ENCODE results near the gene EGFR. TPM values are rescaled to one million over a fixed set of nuclear protein-coding genes. Genes with fewer than 3 reads are reported as not detected.

Gene EGFR
- total and polyA plus RNA-seq, 2 donors (not counting 3 experiments of a cell fraction or from before 2014, with no cell fraction given) = 1.5 to 4.1 TPM

DNA sequence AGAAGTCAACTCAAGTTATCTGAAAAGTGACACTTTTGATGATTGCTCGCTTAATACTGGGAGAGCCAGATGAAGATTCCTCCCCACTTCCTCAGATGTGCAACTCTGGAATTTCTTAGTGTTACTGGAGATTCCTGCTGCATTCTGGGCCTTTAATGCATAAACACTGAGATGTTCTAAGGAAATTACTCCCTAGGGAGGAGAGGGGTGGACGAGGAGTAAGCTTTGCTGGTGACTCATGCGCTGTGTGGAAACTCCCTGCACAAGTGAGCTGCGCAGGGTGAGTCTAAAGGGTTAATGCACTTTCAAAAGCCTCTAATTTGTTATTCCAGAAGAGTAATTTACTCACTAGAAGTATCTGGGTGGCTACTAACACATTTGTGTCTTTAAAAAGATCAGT, 46.3 kb downstream of the EGFR start:
- peaks cover 19% of the 10 kb centered on the region for H3K4me1 ChIP-seq (ENCODE audit: control insufficient read depth, extremely low read depth, insufficient read depth, low read length)

DNA sequence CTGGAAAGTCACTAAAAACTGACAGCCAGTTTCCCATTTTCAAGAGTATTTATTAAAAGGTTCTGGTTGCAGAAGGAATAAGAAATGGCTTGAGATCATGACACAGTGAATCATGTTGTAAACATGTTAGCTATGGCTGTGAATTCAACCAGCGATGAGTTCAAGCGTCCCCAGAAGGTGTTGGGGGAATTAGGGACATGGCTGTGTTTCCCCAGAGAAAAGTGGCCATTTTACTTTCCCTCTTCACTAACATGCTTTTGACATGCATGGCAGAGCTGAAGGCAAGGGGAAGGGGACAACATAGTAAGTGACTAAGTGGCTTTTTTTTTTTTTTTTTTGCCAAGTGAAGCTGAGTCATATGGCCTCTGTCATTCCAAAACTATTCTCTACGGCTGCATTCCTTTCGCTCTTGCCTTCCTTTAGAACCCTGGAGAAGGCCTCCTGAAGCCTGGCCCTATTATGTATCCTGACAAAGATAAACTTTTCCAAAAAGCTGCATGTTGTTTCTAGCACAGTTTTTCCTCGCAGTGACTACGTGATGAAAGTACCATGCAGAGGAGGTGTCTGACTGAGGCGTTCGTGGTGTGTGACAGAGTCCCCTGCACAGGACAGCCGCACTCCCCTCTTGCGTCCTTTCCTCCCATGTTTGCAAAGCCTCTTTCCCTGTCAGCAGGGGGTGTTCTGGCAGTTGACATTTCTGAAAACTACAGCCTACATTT, 46.9 kb downstream of the EGFR start:
- Histone ChIP-seq H3K9ac (replicated peaks; ENCODE audit: extremely low read depth, insufficient read depth, low read length) (peak overlapping the region; percentile 79), H3K4me1 (ENCODE audit: control insufficient read depth, extremely low read depth, insufficient read depth, low read length) (peaks cover 19% of the 10 kb centered on the region)

More for the DNA sequence above, 46.3 kb downstream of the EGFR start:
- DNase-seq (ENCODE audit: low read depth, low spot score) = peak; percentile 83
- H3K9me1 ChIP-seq (replicated peaks; ENCODE audit: control insufficient read depth, extremely low read depth, insufficient read depth, low read length) = no peaks in the 10 kb centered on the region
- no peak overlapping the region for H2AFZ ChIP-seq (ENCODE audit: low read depth, low read length)
- intact Hi-C loops (cut with micrococcal nuclease) = loop anchor here (1.0 to 2.0 kb wide), 7 partner anchors 44 to 190 kb away; no protein-coding TSS in a partner anchor
- POLR2A ChIA-PET = interaction anchor here (1.0 to 1.3 kb wide), 3 partner anchors 15 to 190 kb away, joined by 3 to 7 read pairs (median 3); no protein-coding TSS in a partner anchor
- no peaks in the 10 kb centered on the region for H3K27me3 ChIP-seq (ENCODE audit: control insufficient read depth in 2 of 2, insufficient read depth in 2 of 2, low read length in 2 of 2)
- no peaks in the 10 kb centered on the region for H3K9me3 ChIP-seq (replicated peaks; ENCODE audit: control insufficient read depth, insufficient read depth, low read length)
- peak overlapping the region; percentile 79 for H3K9ac ChIP-seq (replicated peaks; ENCODE audit: extremely low read depth, insufficient read depth, low read length)
- FAIRE-seq = peak; percentile 80
- BruUV-seq (replicated peaks) = no TSS peak
- peak overlapping the region; percentile 95 for H3K27ac ChIP-seq (ENCODE audit: insufficient read depth, low read depth, low read length)
- no peaks in the 10 kb centered on the region for H3K36me3 ChIP-seq (ENCODE audit: control insufficient read depth in 2 of 2, extremely low read depth in 1 of 2, insufficient read depth in 2 of 2, low read length in 2 of 2)
- H3K79me2 ChIP-seq (ENCODE audit: control insufficient read depth, insufficient read depth, low read length) = no peaks in the 10 kb centered on the region
- no peaks in the 10 kb centered on the region for H4K20me1 ChIP-seq (replicated peaks; ENCODE audit: control insufficient read depth, extremely low read depth, insufficient read depth, low read length)
- no peak overlapping the region for H3K4me3 ChIP-seq (replicated peaks in 1 of 3; ENCODE audit: insufficient read depth in 1 of 3, low read depth in 1 of 3, low read length in 3 of 3)
- TF ChIP-seq POLR2AphosphoS5 (IDR thresholded peaks at IDR 0.05; ENCODE audit: insufficient read depth, low read depth, low read length) = peak; percentile 19
- TF ChIP-seq GATA2 (IDR thresholded peaks at IDR 0.05; ENCODE audit: insufficient read depth, insufficient read length, low read depth, low read length) = no peak
- TF ChIP-seq POLR2A (IDR thresholded peaks at IDR 0.05; ENCODE audit: low read depth, low read length) = no peak
- peak; percentile 94 for TF ChIP-seq FOS (IDR thresholded peaks at IDR 0.05; ENCODE audit: borderline replicate concordance, insufficient read depth, low read length)
- TF ChIP-seq, protein P1, sequence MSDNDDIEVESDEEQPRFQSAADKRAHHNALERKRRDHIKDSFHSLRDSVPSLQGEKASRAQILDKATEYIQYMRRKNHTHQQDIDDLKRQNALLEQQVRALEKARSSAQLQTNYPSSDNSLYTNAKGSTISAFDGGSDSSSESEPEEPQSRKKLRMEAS (IDR thresholded peaks at IDR 0.05; ENCODE audit: insufficient read depth, insufficient read length) = no peak
- TF ChIP-seq JUN (IDR thresholded peaks at IDR 0.05; ENCODE audit: borderline replicate concordance, insufficient read depth, insufficient read length, low read depth) = peak; percentile 75
- CTCF ChIA-PET = interaction anchor here (0.7 to 2.9 kb wide), 12 partner anchors 9 to 350 kb away, joined by 3 to 28 read pairs (median 4); partner anchors contain the start of gene EGFR
- dilution Hi-C loops (cut with MboI; ENCODE audit: extremely low pct_ligation_motif_present, low sequenced_read_pairs) = no loop called here
- H3K4me2 ChIP-seq (ENCODE audit: insufficient read depth, low read length) = peak overlapping the region; percentile 81

More for the DNA sequence above, 46.9 kb downstream of the EGFR start:
- H3K9me3 ChIP-seq (replicated peaks; ENCODE audit: control insufficient read depth, insufficient read depth, low read length) = no peaks in the 10 kb centered on the region
- no peaks in the 10 kb centered on the region for H3K79me2 ChIP-seq (ENCODE audit: control insufficient read depth, insufficient read depth, low read length)
- BruUV-seq (replicated peaks) = no TSS peak
- intact Hi-C loops (cut with micrococcal nuclease) = loop anchor here (1.0 to 2.0 kb wide), 7 partner anchors 45 to 190 kb away; no protein-coding TSS in a partner anchor
- POLR2A ChIA-PET = interaction anchor here (1.0 to 1.3 kb wide), 5 partner anchors 16 to 189 kb away, joined by 3 to 7 read pairs (median 4); no protein-coding TSS in a partner anchor
- DNase-seq (ENCODE audit: low read depth, low spot score) = peak; percentile 79
- no peaks in the 10 kb centered on the region for H3K27me3 ChIP-seq (ENCODE audit: control insufficient read depth in 2 of 2, insufficient read depth in 2 of 2, low read length in 2 of 2)
- H2AFZ ChIP-seq (ENCODE audit: low read depth, low read length) = peak overlapping the region; percentile 60
- no peaks in the 10 kb centered on the region for H4K20me1 ChIP-seq (replicated peaks; ENCODE audit: control insufficient read depth, extremely low read depth, insufficient read depth, low read length)
- dilution Hi-C loops (cut with MboI; ENCODE audit: extremely low pct_ligation_motif_present, low sequenced_read_pairs) = no loop called here
- peak overlapping the region; percentile 81 for H3K4me2 ChIP-seq (ENCODE audit: insufficient read depth, low read length)
- no peaks in the 10 kb centered on the region for H3K9me1 ChIP-seq (replicated peaks; ENCODE audit: control insufficient read depth, extremely low read depth, insufficient read depth, low read length)
- H3K36me3 ChIP-seq (ENCODE audit: control insufficient read depth in 2 of 2, extremely low read depth in 1 of 2, insufficient read depth in 2 of 2, low read length in 2 of 2) = no peaks in the 10 kb centered on the region
- FAIRE-seq = peak; percentile 92
- CTCF ChIA-PET = interaction anchor here (0.7 to 2.9 kb wide), 16 partner anchors 9 to 350 kb away, joined by 3 to 28 read pairs (median 4); partner anchors contain the start of gene EGFR
- peak overlapping the region in 1 of 3 experiments; percentile 9 for H3K4me3 ChIP-seq (replicated peaks in 1 of 3; ENCODE audit: insufficient read depth in 1 of 3, low read depth in 1 of 3, low read length in 3 of 3)
- H3K27ac ChIP-seq (ENCODE audit: insufficient read depth, low read depth, low read length) = peak overlapping the region; percentile 95
- TF ChIP-seq POLR2A (IDR thresholded peaks at IDR 0.05; ENCODE audit: low read depth, low read length) (no peak), MYC (IDR thresholded peaks at IDR 0.05; ENCODE audit: low read depth, low read length) (no peak), GATA2 (IDR thresholded peaks at IDR 0.05; ENCODE audit: insufficient read depth, insufficient read length, low read depth, low read length) (no peak), EZH2 (IDR thresholded peaks at IDR 0.05; ENCODE audit: borderline replicate concordance, low read depth, low read length, severe bottlenecking) (no peak), FOS (IDR thresholded peaks at IDR 0.05; ENCODE audit: borderline replicate concordance, insufficient read depth, low read length) (peak; percentile 91), JUN (IDR thresholded peaks at IDR 0.05; ENCODE audit: borderline replicate concordance, insufficient read depth, insufficient read length, low read depth) (peak; percentile 83), POLR2AphosphoS5 (IDR thresholded peaks at IDR 0.05; ENCODE audit: insufficient read depth, low read depth, low read length) (peak; percentile 2)
- TF ChIP-seq, protein P2, sequence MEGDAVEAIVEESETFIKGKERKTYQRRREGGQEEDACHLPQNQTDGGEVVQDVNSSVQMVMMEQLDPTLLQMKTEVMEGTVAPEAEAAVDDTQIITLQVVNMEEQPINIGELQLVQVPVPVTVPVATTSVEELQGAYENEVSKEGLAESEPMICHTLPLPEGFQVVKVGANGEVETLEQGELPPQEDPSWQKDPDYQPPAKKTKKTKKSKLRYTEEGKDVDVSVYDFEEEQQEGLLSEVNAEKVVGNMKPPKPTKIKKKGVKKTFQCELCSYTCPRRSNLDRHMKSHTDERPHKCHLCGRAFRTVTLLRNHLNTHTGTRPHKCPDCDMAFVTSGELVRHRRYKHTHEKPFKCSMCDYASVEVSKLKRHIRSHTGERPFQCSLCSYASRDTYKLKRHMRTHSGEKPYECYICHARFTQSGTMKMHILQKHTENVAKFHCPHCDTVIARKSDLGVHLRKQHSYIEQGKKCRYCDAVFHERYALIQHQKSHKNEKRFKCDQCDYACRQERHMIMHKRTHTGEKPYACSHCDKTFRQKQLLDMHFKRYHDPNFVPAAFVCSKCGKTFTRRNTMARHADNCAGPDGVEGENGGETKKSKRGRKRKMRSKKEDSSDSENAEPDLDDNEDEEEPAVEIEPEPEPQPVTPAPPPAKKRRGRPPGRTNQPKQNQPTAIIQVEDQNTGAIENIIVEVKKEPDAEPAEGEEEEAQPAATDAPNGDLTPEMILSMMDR (IDR thresholded peaks at IDR 0.05; ENCODE audit: extremely low read depth in 1 of 2, insufficient read depth in 1 of 2, low read depth in 1 of 2, low read length in 2 of 2) = no peak
- TF ChIP-seq, protein P1 (IDR thresholded peaks at IDR 0.05; ENCODE audit: insufficient read depth, insufficient read length) = no peak

Measured in endothelial cell of umbilical vein (primary cell).